Occipital lobe (tissue), 2 donors: ENCODE results near the gene BCL6B. TPM values are rescaled to one million over a fixed set of nuclear protein-coding genes. Genes with fewer than 3 reads are reported as not detected.
"Not testable (repeated sequence)": the region's sequence is repeated elsewhere in the genome, so short reads cannot be mapped to it uniquely, and the experiment has no call there.

Experiments
- DNase-seq: peaks from one replicate; lab custom pipeline; 2025; lab: John Stamatoyannopoulos, UW
- total RNA-seq: library from RNA; depleted of rRNA; stranded (reverse); fragments of >200 nt; gene quantifications from one replicate; pipeline ENCODE4 v1.2.3, GENCODE V29; 2014

BCL6B gene
- 1.4 TPM for total RNA-seq

- no peak for DNase-seq
These were observed at the start of gene BCL6B for GRCh38 chr17:7022781-7023571. BCL6B (plus strand) TSS chr17:7023050; CDS start chr17:7023672, 622 bp downstream.

DNA sequence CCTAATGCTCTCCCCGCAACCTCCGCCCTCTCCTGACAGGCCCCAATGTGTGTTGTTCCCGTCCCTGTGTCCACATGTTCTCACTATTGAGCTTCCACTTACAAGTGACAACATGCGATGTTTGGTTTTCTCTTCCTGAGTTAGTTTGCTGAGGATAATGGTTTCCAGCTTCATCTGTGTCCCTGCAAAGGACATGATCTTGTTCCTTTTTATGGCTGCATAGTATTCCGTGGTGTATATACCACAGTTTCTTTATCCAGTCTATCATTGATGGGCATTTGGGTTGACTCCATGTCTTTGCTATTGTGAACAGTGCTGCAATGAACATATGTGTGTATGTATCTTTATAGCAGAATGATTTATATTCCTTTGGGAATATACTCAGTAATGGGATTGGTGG is 43.4 kb upstream of the BCL6B start:
- not testable (repeated sequence) for DNase-seq

DNA sequence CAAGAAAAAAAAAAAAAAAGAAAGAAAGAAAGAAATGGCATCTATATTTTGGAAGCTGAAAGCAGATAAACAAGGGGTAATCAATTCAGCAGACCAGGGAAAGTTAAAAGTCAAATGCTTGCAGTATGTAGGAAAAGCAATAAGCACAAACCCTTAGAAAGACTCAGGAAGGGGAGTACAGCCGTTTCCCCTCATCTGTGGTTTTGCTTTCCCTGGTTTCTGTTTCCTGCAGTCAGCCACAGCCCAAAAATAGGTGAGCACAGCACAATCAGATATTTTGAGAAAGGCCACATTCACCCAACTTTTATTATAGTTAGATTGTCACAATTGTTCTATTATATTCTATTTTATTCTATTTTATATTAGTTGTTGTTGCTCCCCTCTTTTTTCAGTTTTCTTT is 41.4 kb upstream of the BCL6B start:
- no peak for DNase-seq

DNA sequence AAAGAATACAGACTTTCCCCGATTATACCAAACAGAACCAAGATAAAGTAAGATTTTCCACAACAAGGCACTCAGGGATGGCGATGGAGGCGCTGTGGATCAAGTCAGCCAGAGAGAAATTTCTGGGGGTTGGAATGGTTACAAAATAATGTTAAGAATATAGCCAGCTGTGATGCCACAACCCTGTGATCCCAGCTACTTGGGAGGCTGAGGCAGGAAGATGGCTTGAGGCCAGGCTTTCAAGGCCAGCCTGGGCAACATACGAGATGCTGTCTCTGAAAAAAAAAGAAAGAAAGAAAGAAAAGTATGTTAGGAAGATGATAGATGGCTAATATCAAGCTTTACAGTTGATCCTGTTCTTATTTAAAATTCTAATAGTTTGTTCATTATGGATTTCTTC is 37.6 kb upstream of the BCL6B start:
- DNase-seq: no peak

DNA sequence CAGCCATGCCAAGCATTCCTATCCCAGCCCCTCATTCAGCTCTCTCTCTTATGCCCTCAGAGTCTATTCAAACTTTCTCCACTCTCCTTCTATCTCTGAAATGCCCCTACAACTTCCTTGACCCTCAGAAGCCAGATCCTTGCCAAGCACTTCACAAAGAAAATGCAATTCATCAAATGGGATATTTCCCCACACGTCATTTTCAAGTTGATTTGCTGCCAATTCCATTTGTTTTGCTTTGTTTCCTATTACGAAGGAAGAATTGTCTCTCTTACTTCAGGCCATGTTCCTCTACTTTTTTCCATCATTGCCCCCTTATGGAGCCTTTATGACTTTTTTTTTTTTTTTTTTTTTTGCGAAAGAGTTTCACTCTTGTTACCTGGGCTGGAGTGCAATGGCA is 36.2 kb upstream of the BCL6B start:
- no peak for DNase-seq

- no peak for DNase-seq
These were observed 33.1 kb upstream of the BCL6B start for GRCh38 chr17:6989779-6990178.

- DNase-seq: not testable (repeated sequence)
These were observed 29.2 kb upstream of the BCL6B start for GRCh38 chr17:6993613-6994056.

DNA sequence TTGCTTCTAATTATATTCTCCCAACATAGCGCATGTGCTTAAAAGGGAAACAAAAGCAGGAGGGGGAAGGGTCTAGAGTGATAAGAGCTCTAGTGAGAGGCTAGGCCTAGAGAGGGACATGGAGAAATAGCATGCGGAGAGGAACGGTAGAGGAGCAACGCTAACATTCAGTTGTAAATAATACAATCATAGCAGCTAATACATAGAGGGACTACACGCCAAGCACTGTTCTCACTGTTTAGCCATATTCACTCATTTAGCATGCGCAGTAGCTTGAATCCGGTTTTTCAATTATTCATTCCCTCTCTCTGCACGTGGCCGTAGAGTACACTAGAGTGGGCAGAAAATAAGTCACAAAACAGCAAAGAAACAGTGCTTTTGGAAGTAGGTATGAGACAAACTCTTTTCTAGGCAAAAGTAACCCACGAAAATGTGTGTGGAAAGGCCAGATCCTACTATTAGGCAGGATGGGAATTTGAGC is 28.7 kb upstream of the BCL6B start:
- no peak for DNase-seq

GRCh38 chr17:6994666-6995256 is 28.1 kb upstream of the BCL6B start:
- no peak for DNase-seq

- no peak for DNase-seq
These were observed 27.2 kb upstream of the BCL6B start, which contains the start of gene ALOX12 for GRCh38 chr17:6995500-6996255. ALOX12 (plus strand) TSS chr17:6996049; CDS start chr17:6996118, 69 bp downstream.

DNA sequence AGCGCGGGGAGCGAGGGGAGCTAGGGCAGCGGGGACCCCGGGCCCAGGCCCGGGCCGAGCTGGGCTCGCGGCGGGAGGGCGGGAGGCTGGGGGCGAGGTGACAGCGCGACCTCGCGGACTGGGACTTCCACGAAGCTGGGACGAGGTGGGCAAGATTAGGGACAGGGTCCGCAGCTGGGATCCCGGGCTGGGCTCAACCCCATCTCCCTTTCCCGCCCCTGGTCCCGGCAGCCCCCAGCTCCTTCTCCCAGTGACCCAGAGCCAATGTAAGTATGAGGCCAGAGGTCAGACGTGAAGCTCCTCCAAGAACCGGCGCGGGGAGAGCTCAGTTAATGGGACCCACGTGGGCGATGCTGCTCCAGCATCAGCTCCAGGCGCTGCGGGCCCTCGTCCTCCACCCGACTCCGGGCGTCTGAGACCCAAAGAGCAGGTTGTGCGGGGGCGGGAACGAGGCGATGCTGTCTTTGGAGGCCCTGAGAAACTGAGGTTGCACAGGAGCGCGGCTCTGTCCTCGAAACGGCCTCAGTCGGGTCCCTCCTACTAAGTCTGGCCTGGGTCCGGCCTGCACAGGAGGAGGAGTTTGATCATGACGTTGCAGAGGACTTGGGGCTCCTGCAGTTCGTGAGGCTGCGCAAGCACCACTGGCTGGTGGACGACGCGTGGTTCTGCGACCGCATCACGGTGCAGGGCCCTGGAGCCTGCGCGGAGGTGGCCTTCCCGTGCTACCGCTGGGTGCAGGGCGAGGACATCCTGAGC is 26.4 kb upstream of the BCL6B start:
- no peak for DNase-seq

DNA sequence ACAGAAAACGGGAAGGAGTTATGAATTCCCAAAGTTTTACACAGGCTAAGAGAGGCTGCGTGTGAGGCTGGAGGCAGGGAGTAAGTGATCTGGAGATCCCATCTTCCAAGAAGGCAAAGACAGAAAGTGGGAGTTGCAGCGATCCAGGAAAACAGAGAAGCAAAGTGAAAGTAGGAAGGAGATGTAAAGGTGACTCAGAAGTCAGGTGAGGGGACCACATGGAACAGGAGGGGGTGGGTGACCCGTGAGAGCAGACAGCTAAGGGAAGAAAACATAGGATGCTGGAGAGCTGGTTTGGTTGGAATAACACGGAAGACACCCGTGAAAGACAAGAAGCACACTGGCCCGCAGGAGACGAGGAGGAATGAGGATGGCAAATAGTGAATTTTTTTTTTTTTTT is 25.7 kb upstream of the BCL6B start:
- no peak for DNase-seq

DNA sequence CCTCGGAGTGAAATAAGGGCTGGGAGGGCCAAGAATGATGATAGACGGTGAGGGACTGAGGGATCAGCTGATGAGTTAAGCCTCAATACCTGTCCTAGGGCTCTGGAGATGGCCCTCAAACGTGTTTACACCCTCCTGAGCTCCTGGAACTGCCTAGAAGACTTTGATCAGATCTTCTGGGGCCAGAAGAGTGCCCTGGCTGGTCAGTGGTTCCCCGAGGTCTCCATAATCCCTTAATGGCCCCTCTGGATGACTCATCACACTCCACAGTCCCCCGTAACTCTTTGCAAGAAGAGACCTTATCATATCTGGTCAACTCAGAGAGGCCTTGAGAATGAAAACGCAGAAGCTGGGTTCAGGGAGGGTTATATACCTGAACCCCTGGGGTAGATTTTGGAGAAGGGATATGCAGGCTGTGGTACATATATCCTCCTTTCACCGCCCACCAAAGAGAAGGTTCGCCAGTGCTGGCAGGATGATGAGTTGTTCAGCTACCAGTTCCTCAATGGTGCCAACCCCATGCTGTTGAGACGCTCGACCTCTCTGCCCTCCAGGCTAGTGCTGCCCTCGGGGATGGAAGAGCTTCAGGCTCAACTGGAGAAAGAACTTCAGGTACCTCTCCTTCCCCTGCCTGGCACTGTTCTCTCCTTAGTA is 23.9 kb upstream of the BCL6B start:
- no peak for DNase-seq

DNA sequence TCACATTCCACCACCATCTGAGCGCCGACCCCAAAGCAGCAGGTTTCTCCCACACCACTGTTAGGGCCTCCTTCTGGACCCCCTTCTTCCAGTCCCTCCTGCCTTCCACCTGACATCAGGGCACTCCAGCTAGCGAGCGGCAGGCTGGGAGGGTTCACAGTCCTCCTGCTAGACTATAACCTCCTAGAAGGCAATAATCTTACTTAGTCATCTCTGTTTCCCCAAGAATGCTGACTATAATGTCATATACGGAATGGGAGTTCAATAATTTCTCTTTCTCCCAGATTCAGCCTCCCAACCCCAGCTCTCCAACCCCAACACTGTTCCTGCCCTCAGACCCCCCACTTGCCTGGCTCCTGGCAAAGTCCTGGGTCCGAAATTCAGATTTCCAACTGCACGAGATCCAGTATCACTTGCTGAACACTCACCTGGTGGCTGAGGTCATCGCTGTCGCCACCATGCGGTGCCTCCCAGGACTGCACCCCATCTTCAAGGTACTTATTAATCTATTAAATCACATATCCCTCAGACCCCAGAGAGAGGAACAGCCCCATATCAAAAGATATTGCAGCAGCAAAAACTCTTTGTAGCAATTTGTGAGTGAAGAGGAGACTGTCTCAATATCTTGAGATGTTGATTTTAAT is 21.4 kb upstream of the BCL6B start:
- no peak for DNase-seq

- DNase-seq: no peak
These were observed 20.4 kb upstream of the BCL6B start for GRCh38 chr17:7002288-7003047.

DNA sequence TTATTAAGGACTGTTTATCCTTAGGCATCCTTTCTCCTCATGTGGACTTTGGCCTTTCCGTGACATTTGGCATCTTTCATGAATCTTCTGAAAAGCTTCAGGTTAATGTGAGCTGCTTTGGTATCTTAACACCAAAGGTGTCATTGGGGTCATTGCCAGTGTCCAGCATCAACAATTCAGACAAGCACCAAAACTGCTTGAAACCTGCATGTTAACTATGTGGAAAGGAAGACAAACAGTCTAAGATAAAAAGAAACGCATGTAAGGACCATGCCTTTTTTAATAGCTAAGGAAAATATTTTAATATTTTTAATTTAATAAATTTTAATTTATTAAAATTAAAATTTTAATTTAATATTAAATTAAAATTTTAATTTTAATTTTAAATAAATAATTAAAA is 19.1 kb upstream of the BCL6B start:
- no peak for DNase-seq

DNA sequence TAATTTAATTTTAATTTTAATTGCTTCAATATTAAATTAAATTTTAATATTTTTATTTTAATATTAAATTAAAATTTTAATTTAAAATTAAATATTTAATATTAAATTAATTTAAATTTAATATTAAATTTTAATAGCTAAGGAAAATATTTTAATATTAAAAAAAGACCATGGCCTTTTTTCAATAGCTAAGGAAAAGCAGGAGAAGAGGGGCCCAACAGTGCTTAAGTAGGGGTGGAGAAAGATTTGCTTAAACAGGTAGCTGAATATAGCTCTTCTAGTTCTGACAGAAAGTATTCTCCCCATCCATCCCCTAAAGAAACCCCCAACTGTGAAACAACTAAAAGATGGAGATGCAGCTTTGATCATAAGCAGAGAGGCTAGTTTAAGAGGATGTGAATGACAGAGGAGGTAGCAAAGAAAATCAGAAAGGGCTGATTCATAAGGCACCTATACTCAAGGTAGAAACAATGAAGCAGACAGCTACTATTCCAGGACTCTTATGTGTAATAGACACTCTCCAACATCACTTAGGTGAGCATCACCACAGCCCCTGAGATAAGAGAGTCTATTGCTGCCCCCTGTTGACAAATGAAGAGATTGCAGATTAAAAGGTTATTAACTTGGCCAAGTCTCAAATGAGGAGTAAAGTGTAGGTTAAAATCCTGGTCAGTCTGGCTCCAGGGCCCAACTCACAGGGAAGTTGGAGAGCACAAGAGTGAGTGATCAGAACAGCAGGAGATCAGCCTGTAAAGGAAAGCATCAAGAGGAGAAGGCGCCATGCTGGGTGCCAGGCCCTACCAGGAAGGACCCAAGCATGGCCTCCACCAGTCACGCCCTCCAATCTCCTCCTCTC is 18.2 kb upstream of the BCL6B start:
- DNase-seq: no peak

- DNase-seq: no peak
These were observed 17.1 kb upstream of the BCL6B start for GRCh38 chr17:7005716-7006115.

GRCh38 chr17:7007143-7007542 is 15.7 kb upstream of the BCL6B start:
- no peak for DNase-seq
